Progenitor cell of endocrine pancreas (in vitro differentiated cells): ENCODE results near the gene ARFGAP2. TPM values are rescaled to one million over a fixed set of nuclear protein-coding genes. Genes with fewer than 3 reads are reported as not detected.

Source experiments
- DNase-seq: peaks from one replicate; pipeline ENCODE4 v3.0.0; 2021; ENCODE audit warnings: low spot score; ENCODE audit not compliant: unreplicated experiment
- H3K27ac Mint-ChIP-seq: 2 replicates; pipeline ENCODE4 v1.8.0; 2021; ENCODE audit warnings: mild to moderate bottlenecking, moderate library complexity, mixed read lengths
- H3K27me3 Mint-ChIP-seq: 2 replicates; pipeline ENCODE4 v1.8.0; 2021; ENCODE audit warnings: mixed read lengths
- H3K36me3 Mint-ChIP-seq: 2 replicates; pipeline ENCODE4 v1.8.0; 2022; ENCODE audit warnings: mixed read lengths; ENCODE audit not compliant: insufficient read depth
- H3K4me1 Mint-ChIP-seq: 2 replicates; pipeline ENCODE4 v1.8.0; 2021; ENCODE audit warnings: low read depth, mixed read lengths
- H3K4me3 Mint-ChIP-seq: 2 replicates; pipeline ENCODE4 v1.8.0; 2021; ENCODE audit warnings: low read depth, mild to moderate bottlenecking, moderate library complexity, mixed read lengths
- H3K9me3 Mint-ChIP-seq: 2 replicates; pipeline ENCODE4 v1.8.0; 2021; ENCODE audit warnings: low read depth, mixed read lengths
- CTCF ChIP-seq: fragments of 200-600 bp; sonication (generic); IDR thresholded peaks from one replicate; pipeline ENCODE4 v1.5.0; 2021; ENCODE audit warnings: antibody characterized with exemption, mild to moderate bottlenecking; ENCODE audit not compliant: unreplicated experiment
- total RNA-seq: library from RNA; stranded (reverse); gene quantifications from 2 replicates; pipeline ENCODE4 v1.2.1, GENCODE V29; 2021

ARFGAP2 gene
- total RNA-seq, 1 donor from 2014 or later, result 109 TPM

- Mint-ChIP-seq H3K36me3 (peaks cover 4% of the 10 kb centered on the region), H3K9me3 (no peaks in the 10 kb centered on the region), H3K27ac (peak overlapping the region; percentile 100), H3K27me3 (no peaks in the 10 kb centered on the region), H3K4me3 (peak overlapping the region; percentile 96), H3K4me1 (peaks cover 17% of the 10 kb centered on the region)
- no peak for TF ChIP-seq CTCF
- DNase-seq, result no peak
These were observed 1.2 kb upstream of the ARFGAP2 start for GRCh38 chr11:47177846-47178245.

GRCh38 chr11:47177229-47177845 lies 658 bp upstream of the ARFGAP2 start:
- DNase-seq, result no peak
- H3K27me3 Mint-ChIP-seq, result no peaks in the 10 kb centered on the region
- H3K36me3 Mint-ChIP-seq, result peaks cover 4% of the 10 kb centered on the region
- H3K27ac Mint-ChIP-seq, result peak overlapping the region; percentile 100
- TF ChIP-seq CTCF, result peak; percentile 68
- no peaks in the 10 kb centered on the region for H3K9me3 Mint-ChIP-seq
- peak overlapping the region; percentile 96 for H3K4me3 Mint-ChIP-seq
- peaks cover 17% of the 10 kb centered on the region for H3K4me1 Mint-ChIP-seq

GRCh38 chr11:47175746-47176327 lies 842 bp downstream of the ARFGAP2 start:
- Mint-ChIP-seq H3K9me3 (no peaks in the 10 kb centered on the region), H3K27ac (peak overlapping the region; percentile 98), H3K4me1 (peaks cover 17% of the 10 kb centered on the region), H3K4me3 (peak overlapping the region; percentile 94), H3K27me3 (no peaks in the 10 kb centered on the region), H3K36me3 (peaks cover 6% of the 10 kb centered on the region)
- no peak for TF ChIP-seq CTCF
- DNase-seq, result no peak

GRCh38 chr11:47172740-47173336 lies 3.8 kb downstream of the ARFGAP2 start:
- Mint-ChIP-seq H3K9me3 (no peaks in the 10 kb centered on the region), H3K27ac (no peak overlapping the region), H3K27me3 (no peaks in the 10 kb centered on the region), H3K4me3 (no peak overlapping the region), H3K36me3 (peaks cover 5% of the 10 kb centered on the region), H3K4me1 (peaks cover 14% of the 10 kb centered on the region)
- TF ChIP-seq CTCF, result no peak
- no peak for DNase-seq

GRCh38 chr11:47171856-47172255 lies 4.8 kb downstream of the ARFGAP2 start:
- no peak for TF ChIP-seq CTCF
- Mint-ChIP-seq H3K9me3 (no peaks in the 10 kb centered on the region), H3K4me1 (peaks cover 7% of the 10 kb centered on the region), H3K4me3 (no peak overlapping the region), H3K27ac (peak overlapping the region; percentile 41), H3K36me3 (peaks cover 5% of the 10 kb centered on the region), H3K27me3 (no peaks in the 10 kb centered on the region)
- DNase-seq, result no peak
